GM12878 (cell line): Measurements from ENCODE around the gene RRM2. TPM values are rescaled to one million over a fixed set of nuclear protein-coding genes. Genes with fewer than 3 reads are reported as not detected.

Experiments
- ATAC-seq: fragments of 200-7000 bp; cut with Tn5 transposase; 3 replicates; pipeline ENCODE4 v1.9.1; 2020; ENCODE audit warnings: mild to moderate bottlenecking, moderate library complexity
- BruUV-seq: library from RNA; stranded (reverse); fragments of 400-500 nt; replicated peaks from 2 replicates; lab custom pipeline; 2021; lab: Mats Ljungman, UMichigan
- CTCF ChIA-PET: fragments of 300-600 bp; sonication (Branson Sonifier 250); formaldehyde crosslinking; extraction: SDS; loops from one replicate; lab custom pipeline; 2021; ENCODE audit warnings: inconsistent platforms; lab: Yijun Ruan, JAX
- POLR2A ChIA-PET: fragments of 350-600 bp; formaldehyde crosslinking; extraction: SDS; loops from one replicate; lab custom pipeline; 2021; ENCODE audit warnings: inconsistent platforms; lab: Charles Lee
- RAD21 ChIA-PET: fragments of 300-600 bp; sonication (Branson Sonifier 250); formaldehyde crosslinking; loops from one replicate; lab custom pipeline; 2023; ENCODE audit warnings: antibody characterized with exemption; ENCODE audit not compliant: unreplicated experiment; lab: Charles Lee
- SMC1A ChIA-PET: fragments of 300-600 bp; sonication (Branson Sonifier 250); formaldehyde crosslinking; loops from one replicate; lab custom pipeline; 2023; ENCODE audit not compliant: unreplicated experiment, uncharacterized antibody; lab: Charles Lee
- DNase-seq: peaks from one replicate; pipeline ENCODE4 v3.0.0-alpha.2; 2011; ENCODE audit warnings: low read depth, low spot score
- FAIRE-seq: peaks from 3 replicates; lab custom pipeline; 2011; peaks lifted over from hg19 to GRCh38; lab: Jason Lieb, UNC
- H2AFZ ChIP-seq: 2 replicates; pipeline ENCODE4 v1.6.0; 2011; ENCODE audit warnings: low read depth, low read length, control low read depth; ENCODE audit not compliant: control insufficient read depth
- H3K27ac ChIP-seq: 2 replicates; pipeline ENCODE4 v1.5.1; 2011; ENCODE audit warnings: control low read depth; ENCODE audit not compliant: control insufficient read depth, insufficient read depth
- H3K27me3 ChIP-seq, 2 experiments: replicated peaks in 1 of 2; 2 replicates each; pipeline versions ENCODE4 v1.6.0 to v1.6.1; 2011; ENCODE audit warnings: low read length in 1 of 2; ENCODE audit not compliant: control insufficient read depth in 2 of 2, insufficient read depth in 2 of 2
- H3K36me3 ChIP-seq, 2 experiments: 2 replicates each; pipeline ENCODE4 v1.5.1; 2011; ENCODE audit warnings: low read length in 1 of 2; ENCODE audit not compliant: control insufficient read depth in 2 of 2, insufficient read depth in 2 of 2
- H3K4me1 ChIP-seq: 2 replicates; pipeline ENCODE4 v1.6.1; 2011; ENCODE audit warnings: mild to moderate bottlenecking, low read length, moderate library complexity, mixed read lengths; ENCODE audit not compliant: control insufficient read depth, insufficient read depth
- H3K4me2 ChIP-seq: 2 replicates; pipeline ENCODE4 v1.6.0; 2011; ENCODE audit warnings: control low read depth; ENCODE audit not compliant: control insufficient read depth, insufficient read depth
- H3K4me3 ChIP-seq: fragments of 200-600 bp; sonication (generic); 2 replicates; pipeline ENCODE4 v1.5.1; 2016
- H3K79me2 ChIP-seq: 2 replicates; pipeline ENCODE4 v1.6.0; 2011; ENCODE audit warnings: low read length; ENCODE audit not compliant: control insufficient read depth, insufficient read depth
- H3K9ac ChIP-seq: 2 replicates; pipeline ENCODE4 v1.8.0; 2011; ENCODE audit warnings: low read length, control low read depth, mixed read lengths; ENCODE audit not compliant: control insufficient read depth, insufficient read depth
- H3K9me3 ChIP-seq: replicated peaks from 3 replicates; pipeline ENCODE4 v1.5.1; 2011; ENCODE audit warnings: mild to moderate bottlenecking, low read length; ENCODE audit not compliant: control insufficient read depth, insufficient read depth
- H4K20me1 ChIP-seq: 2 replicates; pipeline ENCODE4 v1.6.0; 2011; ENCODE audit not compliant: control insufficient read depth, insufficient read depth
- HDGF ChIP-seq: fragments of 450-650 bp; IDR thresholded peaks from 2 replicates; pipeline ENCODE4 v1.6.1; 2016; ENCODE audit warnings: antibody characterized with exemption
- POLR2A ChIP-seq: IDR thresholded peaks from 2 replicates; pipeline ENCODE4 v1.6.1; 2011; ENCODE audit warnings: low read depth, mild to moderate bottlenecking, low read length
- POU2F2 ChIP-seq: IDR thresholded peaks from 3 replicates; pipeline ENCODE4 v1.6.1; 2011; ENCODE audit warnings: low read depth, mild to moderate bottlenecking, low read length, borderline replicate concordance
- RELA ChIP-seq: fragments of 450-650 bp; IDR thresholded peaks from 2 replicates; pipeline ENCODE4 v1.8.0; 2014; ENCODE audit warnings: borderline replicate concordance; ENCODE audit not compliant: partially characterized antibody
- WRNIP1 ChIP-seq: IDR thresholded peaks from 2 replicates; pipeline ENCODE4 v1.6.1; 2011; ENCODE audit warnings: low read depth, low read length, improper control_type of control experiment, borderline replicate concordance
- WGBS: methylation state at CpG from one replicate; pipeline ENCODE4 v1.1.6; 2016; ENCODE audit warnings: low lambda C conversion rate; ENCODE audit not compliant: insufficient replicate concordance, insufficient coverage; ENCODE audit errors: missing lambda C conversion rate; 5-methylcytosine and 5-hydroxymethylcytosine counted together
- in situ Hi-C: fragments of 300-500 bp; cut with MboI; formaldehyde crosslinking; loops from 9 replicates; pipeline ENCODE4 v1.14.3; 2018; ENCODE audit warnings: mixed read lengths
- intact Hi-C: fragments of 100-400 bp; cut with micrococcal nuclease; formaldehyde crosslinking; loops from one replicate; pipeline ENCODE4 v1.14.2; 2022; ENCODE audit not compliant: unreplicated experiment
- polyA plus RNA-seq, 11 experiments: library from polyadenylated mRNA; depleted of rRNA in 4 of 11; unstranded in 6 of 11; stranded (reverse) in 5 of 11; fragments of >200 nt; fragmentation: Nextera tagmentation in 4 of 11; fragmentation: Illumina TruSeq in 1 of 11; extraction: Ambion mirVana in 4 of 11; extraction: Trizol in 1 of 11; gene quantifications; 1 replicate in 1 of 11; 2 replicates in 10 of 11; pipeline versions ENCODE4 v1.2.1 to v1.2.3, GENCODE V29; 2011 to 2016; ENCODE audit warnings: inconsistent platforms in 2 of 11, missing spikeins in 2 of 11, low read depth in 1 of 11
- total RNA-seq, 4 experiments: library from RNA; depleted of rRNA in 3 of 4; stranded (reverse); fragments of >200 nt in 3 of 4; fragmentation: Illumina TruSeq in 1 of 4; extraction: Trizol in 1 of 4; gene quantifications; 2 replicates each; pipeline versions ENCODE4 v1.2.1 to v1.2.3, GENCODE V29; 2013 to 2021
- TF ChIP-seq, protein P1 (sequence below): fragments of 450-650 bp; conservative IDR thresholded peaks from 2 replicates; pipeline ENCODE4 v1.6.1; 2017; ENCODE audit warnings: mild to moderate bottlenecking, moderate library complexity

The RRM2 gene
- total and polyA plus RNA-seq, 10 of the 15 experiments (the other 5 are each of a cell fraction or from before 2014, with no cell fraction given): 54.4 to 771 (median 159) TPM

DNA sequence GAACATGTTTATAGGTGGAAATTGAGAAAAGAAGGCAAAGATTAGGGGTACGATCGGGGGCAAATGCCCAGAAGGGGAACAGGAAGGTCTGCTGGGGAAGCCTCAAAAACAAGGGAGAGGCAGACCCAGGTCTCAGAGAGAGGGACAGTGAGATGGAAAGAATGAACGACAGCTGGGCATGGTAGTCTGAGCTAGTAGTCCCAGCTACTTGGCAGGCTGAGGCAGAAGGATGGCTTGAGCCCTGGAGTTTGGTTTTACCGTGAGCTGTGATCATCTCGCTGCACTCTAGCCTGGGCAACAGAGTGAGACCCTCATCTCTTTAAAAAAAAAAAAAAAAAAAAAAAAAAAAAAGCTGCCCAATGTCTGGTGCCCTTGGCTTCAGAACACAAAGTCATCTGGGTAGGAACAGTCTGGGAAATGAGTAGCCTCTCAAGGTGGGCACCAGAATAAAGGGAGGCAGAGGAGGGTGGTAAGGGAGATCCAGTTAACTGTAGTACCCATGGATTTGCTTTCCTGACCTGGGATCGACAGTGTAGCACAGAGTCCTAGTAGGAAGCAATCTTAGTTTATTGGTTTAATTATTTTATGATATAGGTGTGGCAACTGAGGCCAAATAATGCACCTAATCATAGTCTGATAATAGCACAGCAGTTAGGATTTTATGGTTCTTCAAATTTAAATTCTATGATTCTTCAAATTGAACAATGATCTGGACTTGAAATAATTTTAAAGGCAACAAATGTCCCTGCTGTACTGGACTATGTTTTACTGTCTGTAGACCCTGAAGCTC, 3.5 kb downstream of the RRM2 start:
- TF ChIP-seq POU2F2: peak; percentile 31; the same call in 1 of the 3 replicates
- no peak for TF ChIP-seq WRNIP1
- TF ChIP-seq HDGF: no peak
- TF ChIP-seq, protein P1, sequence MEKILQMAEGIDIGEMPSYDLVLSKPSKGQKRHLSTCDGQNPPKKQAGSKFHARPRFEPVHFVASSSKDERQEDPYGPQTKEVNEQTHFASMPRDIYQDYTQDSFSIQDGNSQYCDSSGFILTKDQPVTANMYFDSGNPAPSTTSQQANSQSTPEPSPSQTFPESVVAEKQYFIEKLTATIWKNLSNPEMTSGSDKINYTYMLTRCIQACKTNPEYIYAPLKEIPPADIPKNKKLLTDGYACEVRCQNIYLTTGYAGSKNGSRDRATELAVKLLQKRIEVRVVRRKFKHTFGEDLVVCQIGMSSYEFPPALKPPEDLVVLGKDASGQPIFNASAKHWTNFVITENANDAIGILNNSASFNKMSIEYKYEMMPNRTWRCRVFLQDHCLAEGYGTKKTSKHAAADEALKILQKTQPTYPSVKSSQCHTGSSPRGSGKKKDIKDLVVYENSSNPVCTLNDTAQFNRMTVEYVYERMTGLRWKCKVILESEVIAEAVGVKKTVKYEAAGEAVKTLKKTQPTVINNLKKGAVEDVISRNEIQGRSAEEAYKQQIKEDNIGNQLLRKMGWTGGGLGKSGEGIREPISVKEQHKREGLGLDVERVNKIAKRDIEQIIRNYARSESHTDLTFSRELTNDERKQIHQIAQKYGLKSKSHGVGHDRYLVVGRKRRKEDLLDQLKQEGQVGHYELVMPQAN: no peak
- peak; percentile 26; the same call in 1 of the 2 replicates for TF ChIP-seq POLR2A
- TF ChIP-seq RELA: no peak
- Histone ChIP-seq H3K27me3 (no peaks in the 10 kb centered on the region), H3K9me3 (no peaks in the 10 kb centered on the region), H3K9ac (peak overlapping the region; percentile 31; the same call in 1 of the 2 replicates), H4K20me1 (no peaks in the 10 kb centered on the region), H3K4me1 (peaks cover 5% of the 10 kb centered on the region; the same call in 1 of the 2 replicates), H3K36me3 (peaks cover 11 to 15% of the 10 kb centered on the region in 2 experiments), H3K4me3 (peak overlapping the region; percentile 58; the same call in 1 of the 2 replicates), H2AFZ (no peak overlapping the region), H3K4me2 (peak overlapping the region; percentile 36), H3K27ac (no peak overlapping the region), H3K79me2 (peaks cover 64% of the 10 kb centered on the region)
- ATAC-seq (no peak), DNase-seq (no peak), FAIRE-seq (no peak)
- ChIA-PET RAD21 (interaction anchor here (1.0 to 13.8 kb wide), 10 partner anchors 12 to 322 kb away, joined by 3 to 181 read pairs (median 10); partner anchors contain the start of genes CYS1, HPCAL1 and ODC1), POLR2A (interaction anchor here (0.5 to 4.3 kb wide), 7 partner anchors 12 to 309 kb away, joined by 3 to 31 read pairs (median 4); no protein-coding TSS in a partner anchor), CTCF (interaction anchor here (0.8 to 5.5 kb wide), 23 partner anchors 8 to 542 kb away, joined by 3 to 151 read pairs (median 8); no protein-coding TSS in a partner anchor), SMC1A (interaction anchor here (0.7 to 5.2 kb wide), 14 partner anchors 9 to 321 kb away, joined by 3 to 97 read pairs (median 6); partner anchors contain the start of genes CYS1 and HPCAL1)
- in situ Hi-C loops: no loop called here
- 82% methylated on average over 6 of the region's 6 CpGs for WGBS
- no TSS peak for BruUV-seq
- intact Hi-C loops: loop anchor here (5.0 kb wide), 1 partner anchor 541 kb away; no protein-coding TSS in a partner anchor
